Fibroblast of pulmonary artery (primary cell): ENCODE measurements around the gene NFIX.

ENCODE experiments used
- DNase-seq: peaks from one replicate; pipeline ENCODE4 v3.0.0-alpha.2; 2010; ENCODE audit warnings: low read depth
- H3K4me3 ChIP-seq: replicated peaks from 2 replicates; pipeline ENCODE4 v1.5.1; 2011; ENCODE audit warnings: low read depth, mild to moderate bottlenecking, control low read depth, low read length, moderate library complexity
- TF ChIP-seq, protein P1 (sequence below): IDR thresholded peaks from 2 replicates; pipeline ENCODE4 v1.5.1; 2011; ENCODE audit warnings: mild to moderate bottlenecking, control low read depth, low read length, inconsistent platforms; ENCODE audit errors: missing control alignments

Gene NFIX

DNA sequence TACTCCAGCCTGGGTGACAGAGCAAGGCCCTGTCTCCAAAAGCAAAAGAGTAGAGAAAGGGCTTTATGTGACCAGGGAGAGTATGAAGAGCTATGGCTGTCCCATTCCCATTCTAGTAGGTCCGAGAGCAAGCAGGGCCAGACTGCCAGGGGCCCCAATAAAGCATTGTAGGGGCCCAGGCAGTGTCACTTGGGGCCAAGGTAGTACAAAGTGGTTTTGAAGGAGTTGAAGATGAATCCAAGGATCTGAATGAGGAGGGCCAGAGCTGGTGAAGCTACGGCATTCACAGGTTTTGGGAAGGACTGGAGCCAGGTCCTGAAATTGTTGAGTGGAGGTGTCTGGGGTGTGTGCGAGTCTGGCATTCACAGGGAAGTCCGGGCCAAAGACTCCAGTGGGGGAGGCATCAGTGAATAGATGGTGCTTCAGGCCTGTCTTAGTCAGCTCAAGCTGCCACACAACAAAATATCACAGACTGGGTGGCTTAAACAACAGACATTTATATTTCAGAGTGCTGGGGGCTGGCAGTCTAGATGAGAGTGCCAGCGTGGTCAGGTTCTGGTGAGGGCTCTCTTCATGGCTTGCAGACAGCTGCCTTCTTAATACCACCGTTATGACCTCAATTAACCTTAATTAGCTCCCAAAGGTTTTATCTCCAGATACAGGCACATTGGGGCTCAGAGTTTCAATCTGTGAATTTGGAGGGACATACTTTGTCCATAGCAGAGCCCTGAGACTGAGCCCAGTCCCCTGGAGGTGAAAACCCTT is 132.7 kb downstream of the NFIX start:
- DNase-seq, result no peak
- H3K4me3 ChIP-seq, result no peak overlapping the region
- TF ChIP-seq, protein P1, sequence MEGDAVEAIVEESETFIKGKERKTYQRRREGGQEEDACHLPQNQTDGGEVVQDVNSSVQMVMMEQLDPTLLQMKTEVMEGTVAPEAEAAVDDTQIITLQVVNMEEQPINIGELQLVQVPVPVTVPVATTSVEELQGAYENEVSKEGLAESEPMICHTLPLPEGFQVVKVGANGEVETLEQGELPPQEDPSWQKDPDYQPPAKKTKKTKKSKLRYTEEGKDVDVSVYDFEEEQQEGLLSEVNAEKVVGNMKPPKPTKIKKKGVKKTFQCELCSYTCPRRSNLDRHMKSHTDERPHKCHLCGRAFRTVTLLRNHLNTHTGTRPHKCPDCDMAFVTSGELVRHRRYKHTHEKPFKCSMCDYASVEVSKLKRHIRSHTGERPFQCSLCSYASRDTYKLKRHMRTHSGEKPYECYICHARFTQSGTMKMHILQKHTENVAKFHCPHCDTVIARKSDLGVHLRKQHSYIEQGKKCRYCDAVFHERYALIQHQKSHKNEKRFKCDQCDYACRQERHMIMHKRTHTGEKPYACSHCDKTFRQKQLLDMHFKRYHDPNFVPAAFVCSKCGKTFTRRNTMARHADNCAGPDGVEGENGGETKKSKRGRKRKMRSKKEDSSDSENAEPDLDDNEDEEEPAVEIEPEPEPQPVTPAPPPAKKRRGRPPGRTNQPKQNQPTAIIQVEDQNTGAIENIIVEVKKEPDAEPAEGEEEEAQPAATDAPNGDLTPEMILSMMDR, result no peak

DNA sequence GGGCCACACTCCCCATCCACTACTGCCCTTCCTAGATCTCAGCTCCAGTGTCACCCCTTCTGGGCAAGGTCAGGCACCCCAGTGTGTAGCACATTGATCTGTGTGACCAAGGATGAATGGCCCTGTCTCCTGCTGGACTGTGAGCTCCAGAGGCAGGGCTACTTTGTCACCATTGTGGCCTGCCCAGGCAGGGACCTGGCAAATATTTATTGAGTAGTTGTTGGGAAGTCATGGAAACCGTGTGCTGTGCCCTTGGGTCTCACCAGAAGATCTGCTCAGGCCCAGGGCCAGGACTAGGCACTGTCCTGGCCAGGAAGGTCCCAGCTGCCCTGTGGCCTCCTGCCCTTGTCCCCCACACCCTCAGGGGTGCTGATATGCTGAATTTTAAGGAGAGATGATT is 133.3 kb downstream of the NFIX start:
- DNase-seq, result no peak
- TF ChIP-seq, protein P1, result no peak
- no peak overlapping the region for H3K4me3 ChIP-seq

DNA sequence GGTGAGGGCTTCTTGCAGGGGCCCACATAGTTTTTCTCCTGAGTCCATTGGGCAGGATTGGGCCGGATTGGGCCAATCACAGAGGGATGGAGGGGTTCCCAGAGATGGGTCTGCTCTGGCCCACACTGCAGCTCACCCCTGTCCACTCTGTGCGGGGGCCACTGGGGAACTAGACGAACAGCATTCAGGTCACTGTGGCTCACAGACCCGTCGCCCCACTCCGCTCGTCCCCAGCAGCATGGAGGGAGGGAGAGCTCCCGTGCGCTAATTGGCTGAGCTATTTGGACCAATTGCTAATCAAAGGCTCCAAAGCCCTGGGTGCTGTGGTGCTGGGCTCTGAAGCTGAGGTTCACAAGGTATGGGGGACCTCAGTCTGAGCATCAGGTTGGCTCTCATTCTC is 134.1 kb downstream of the NFIX start:
- H3K4me3 ChIP-seq, result no peak overlapping the region
- DNase-seq, result no peak
- TF ChIP-seq, protein P1, result no peak

DNA sequence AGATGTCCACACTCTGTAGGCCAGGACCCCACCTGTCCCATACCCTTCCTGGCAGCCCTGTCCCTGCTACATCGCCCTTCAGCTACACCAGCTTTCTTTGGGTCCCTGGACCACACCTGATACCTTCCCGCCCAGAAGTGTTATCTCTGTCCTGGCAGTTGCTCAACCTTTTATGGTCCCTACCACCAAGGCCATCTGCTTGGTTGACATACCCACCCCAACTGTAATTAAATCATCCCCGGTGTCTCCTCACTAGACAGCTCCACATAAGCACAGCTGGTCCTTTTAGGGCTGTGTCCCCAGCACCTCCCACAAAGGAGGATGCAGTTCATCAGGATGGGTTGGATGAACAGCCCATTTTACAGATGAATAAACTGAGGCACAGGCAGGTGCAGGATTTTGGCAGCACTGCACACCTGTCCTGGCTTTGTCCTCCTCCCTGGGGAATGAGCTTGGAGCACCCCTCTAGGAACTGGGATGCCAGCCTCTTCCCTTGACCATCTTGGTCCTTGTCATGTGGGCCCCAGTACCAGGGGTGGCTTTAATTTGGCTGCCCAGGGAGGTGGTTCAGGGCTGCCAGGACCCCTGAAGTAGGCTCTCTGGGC is 135.7 kb downstream of the NFIX start:
- H3K4me3 ChIP-seq, result no peak overlapping the region
- DNase-seq, result no peak
- TF ChIP-seq, protein P1, result no peak

DNA sequence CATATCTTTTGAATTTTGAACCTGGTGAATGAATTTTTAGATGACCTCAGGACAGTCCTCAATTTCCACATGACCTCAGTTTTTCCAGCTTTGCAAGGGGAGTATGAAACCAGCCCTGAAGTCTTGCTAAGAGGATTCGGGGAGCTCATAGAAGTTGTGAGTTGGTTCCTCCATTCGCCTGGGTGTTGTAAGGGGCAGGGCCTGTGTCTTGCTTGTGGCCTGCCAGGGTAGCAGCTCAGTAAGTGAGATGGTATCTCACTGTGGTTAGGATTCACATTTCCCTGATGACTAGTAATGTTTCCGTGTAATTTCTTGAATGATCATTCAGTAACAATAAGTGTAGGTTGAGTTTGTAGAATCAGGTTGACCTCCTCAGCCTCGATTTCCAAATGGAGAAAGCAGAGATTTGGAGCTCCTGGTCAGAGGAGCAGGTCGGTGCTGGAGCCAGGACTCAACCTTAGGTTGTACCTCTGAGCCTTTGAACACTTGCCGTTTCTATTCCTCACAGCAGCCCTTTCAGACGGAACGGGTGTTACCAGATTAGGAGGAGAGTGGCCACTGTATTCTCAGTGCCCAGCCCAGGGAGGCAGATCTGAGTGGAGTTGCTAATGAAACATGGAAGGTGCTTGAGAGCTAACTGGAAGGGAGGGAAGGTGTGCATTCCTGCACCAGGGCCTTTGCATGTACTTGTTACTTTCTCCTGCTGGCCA is 137.4 kb downstream of the NFIX start:
- no peak overlapping the region for H3K4me3 ChIP-seq
- TF ChIP-seq, protein P1, result no peak
- DNase-seq, result peak; percentile 33

DNA sequence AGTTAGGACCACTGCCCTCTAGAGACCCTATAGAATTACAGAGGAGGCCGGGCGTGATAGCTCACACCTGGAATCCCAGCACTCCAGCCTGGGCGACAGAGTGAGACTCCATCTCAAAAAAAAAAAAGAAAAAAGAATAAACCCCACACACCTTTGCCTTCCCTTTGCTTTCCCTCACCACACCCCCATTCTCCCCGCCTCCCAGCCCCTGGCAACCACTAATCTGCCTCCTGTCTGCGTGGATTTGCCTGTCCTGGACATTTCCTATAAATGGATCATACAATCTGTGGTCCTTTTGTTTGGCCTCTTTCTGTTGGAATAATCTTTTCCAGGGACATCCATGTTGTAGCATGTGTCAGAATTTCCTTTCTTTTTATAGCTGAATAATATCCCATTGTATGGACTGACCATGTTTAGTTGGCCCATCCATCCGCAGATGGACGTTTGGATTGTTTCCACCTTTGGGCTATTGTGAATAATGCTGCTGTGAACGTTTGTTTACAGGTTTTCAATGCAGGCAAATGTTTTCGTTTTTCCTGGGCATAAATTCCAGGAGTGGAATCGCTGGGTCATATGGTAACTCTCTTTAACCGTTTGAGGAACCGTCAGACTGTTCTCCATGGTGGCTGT is 138.1 kb downstream of the NFIX start:
- TF ChIP-seq, protein P1, result no peak
- no peak for DNase-seq
- no peak overlapping the region for H3K4me3 ChIP-seq
